HG03520 (cell line): Measurements from ENCODE around the gene LRRC4C.

Source experiments
- ATAC-seq: cut with Tn5 transposase; IDR thresholded peaks from one replicate; pipeline ENCODE4 v1.9.1; 2021; ENCODE audit warnings: mild to moderate bottlenecking, moderate library complexity; ENCODE audit not compliant: unreplicated experiment

The LRRC4C gene

DNA sequence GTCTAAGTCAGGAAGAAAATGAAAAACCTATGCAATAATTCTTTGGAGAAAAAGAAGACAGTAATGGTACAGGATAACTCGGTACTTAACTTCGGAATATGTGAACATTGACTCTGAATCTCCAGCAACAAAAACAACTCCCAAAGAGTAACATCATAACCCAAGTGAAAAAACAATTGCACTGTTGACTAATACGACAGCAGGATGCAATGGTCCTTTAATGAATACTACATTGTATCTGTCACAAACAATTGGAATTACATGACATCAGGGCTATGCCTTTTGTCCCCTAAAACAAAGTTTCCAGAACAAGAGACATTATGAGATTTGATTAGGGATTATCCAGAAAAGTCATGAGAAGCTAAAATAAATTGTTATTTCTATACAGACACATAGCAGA is 1065.9 kb downstream of the LRRC4C start:
- ATAC-seq = no peak

DNA sequence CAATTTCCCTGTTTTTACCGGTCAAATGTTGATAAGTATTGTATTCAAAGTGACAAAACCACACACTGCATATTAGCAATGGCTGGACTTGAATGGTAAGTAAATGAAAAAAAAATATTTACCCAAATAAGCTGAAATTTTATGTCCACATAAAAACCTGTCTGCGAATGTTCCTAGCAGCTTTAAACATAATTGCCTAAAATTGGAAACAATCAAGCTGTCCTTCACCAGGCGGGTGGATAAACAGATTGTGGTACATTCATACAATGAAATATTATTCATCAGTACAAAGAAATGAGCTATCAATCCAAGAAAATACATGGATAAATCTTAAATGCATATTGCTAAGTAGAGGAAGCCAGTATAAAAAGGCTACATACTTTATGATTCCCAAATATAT is 1067.8 kb downstream of the LRRC4C start:
- no peak for ATAC-seq

- no peak for ATAC-seq
These were observed 1071.2 kb downstream of the LRRC4C start for GRCh38 chr11:40388097-40388818.

GRCh38 chr11:40387240-40387980 is 1072.0 kb downstream of the LRRC4C start:
- ATAC-seq = no peak

GRCh38 chr11:40384991-40385390 is 1074.5 kb downstream of the LRRC4C start:
- no peak for ATAC-seq

- no peak for ATAC-seq
These were observed 1078.0 kb downstream of the LRRC4C start for GRCh38 chr11:40381481-40381880.

DNA sequence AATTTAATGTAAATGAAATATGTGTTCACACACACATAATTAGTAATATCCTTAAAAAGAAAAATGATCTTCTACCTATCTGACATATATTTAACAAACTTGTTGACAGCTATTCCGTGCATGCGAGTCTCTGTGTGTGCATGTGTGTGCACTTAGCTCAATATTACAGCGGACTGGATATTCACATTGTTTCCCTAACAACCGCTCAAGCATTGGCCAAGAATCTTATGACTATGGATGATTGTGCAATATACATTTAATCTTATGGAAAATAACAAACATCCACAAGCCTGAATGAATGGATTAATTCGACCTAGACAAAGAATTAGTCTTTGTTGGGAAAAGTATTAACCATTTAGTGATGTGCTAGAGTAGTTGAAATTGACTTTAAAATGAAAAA is 1078.6 kb downstream of the LRRC4C start:
- no peak for ATAC-seq

DNA sequence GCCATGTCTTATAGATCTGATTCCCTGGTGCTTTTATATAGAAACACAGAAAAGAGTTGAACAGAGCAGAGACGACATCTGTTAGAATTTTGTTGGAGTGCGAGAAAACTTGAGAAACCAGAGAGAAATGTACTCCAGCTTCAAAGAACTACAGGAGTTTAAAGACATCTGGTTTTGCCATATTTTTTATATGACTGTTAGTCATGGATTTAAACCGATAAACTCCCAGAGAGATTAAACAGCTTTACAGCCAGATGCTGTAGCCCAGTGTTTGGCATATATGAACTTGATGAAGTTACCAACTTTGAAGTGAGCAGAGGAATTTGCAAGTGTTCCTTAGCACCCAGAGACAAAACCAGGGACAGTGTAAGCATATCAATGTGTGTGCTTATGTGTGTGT is 1083.1 kb downstream of the LRRC4C start:
- no peak for ATAC-seq

DNA sequence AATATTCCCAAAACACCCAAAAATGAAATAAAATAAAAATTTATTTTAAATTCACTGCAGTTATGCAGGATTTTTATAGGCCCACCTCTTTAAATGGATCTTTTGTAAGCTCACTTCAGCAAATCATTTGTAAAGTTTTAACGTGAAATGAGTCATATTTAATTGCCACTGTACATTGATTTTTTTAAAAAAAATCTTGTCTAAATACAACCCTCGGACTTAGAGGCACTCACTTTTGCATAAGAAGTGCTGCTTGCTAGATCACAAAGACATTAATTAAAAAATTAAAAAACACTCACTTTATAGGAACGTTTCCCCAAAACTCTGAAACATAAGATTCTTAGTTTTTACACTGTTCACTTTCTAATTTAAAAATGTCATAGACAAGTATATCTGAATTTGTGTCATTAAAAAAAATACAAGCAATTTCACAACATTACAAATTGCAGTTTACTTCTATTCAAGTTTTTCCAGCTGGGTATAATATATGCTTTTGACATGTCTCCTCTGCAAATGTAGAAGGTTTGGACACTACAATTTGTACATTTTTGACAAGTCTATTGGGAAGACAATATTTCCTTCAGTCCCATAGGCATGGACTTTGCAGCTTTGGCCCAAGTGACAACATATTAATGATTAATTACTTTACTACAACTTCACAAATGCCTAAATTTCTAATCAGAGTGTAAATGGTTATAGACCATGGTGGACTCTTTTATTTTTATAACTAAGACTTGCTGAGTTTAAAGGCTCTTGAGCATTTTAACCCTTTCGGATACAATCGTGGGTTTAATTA is 1088.4 kb downstream of the LRRC4C start:
- ATAC-seq = no peak

GRCh38 chr11:40360206-40360798 is 1099.2 kb downstream of the LRRC4C start:
- ATAC-seq = no peak

DNA sequence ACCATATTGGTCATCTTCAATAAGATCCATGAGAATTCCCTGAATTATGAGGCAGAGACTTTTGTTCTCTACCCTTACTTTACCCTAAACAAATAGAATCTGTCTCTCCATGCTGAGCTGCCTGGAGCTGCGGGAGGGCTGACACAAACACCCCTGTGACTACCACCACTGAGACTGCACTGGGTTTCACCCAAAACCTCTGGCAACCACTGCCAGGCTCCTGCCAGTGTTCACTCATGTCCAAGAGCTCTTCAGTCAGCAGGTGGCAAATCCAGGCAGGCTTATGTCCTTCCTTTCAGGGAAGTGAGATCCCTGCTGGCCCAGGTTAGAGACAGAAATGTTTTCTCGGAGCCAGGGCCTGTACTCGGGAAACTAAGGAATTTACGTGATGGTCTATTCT is 1105.3 kb downstream of the LRRC4C start:
- no peak for ATAC-seq

DNA sequence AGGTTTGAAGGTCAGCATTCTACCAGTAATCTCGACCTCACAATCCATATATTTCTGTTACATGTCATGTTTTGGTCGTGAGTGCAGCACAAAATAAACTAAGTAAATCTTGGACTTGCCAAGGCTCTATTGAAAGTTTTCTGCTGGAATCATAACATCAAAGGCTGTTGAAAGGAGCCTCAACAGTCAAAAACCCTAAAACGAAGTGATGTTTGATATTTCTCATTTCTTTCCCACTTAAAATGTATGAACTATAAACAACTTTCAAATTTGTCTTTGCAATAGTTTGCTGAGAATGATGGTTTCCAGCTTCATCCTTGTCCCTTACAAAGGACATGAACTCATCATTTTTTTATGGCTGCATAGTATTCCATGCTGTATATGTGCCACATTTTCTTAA is 1118.5 kb downstream of the LRRC4C start:
- ATAC-seq = no peak

- ATAC-seq = no peak
These were observed 1120.7 kb downstream of the LRRC4C start for GRCh38 chr11:40338739-40339138.

DNA sequence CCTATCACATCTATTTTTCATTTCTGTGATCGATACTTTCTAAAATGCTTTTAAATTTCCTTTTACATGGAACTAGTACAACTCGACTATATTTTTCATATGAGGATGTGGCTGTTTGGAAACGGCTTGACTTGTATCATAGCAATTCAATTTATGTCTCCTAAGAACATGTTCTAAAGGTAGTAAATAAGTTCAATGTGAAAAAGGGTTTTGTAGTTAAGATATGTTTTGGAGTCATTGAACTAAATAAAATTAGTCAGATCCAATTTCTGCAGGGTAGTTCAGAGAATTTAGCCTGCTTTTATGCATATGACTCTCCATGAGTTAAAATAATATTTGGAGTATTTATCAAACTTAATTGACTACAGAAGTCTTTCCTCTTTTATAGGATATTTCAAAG is 1121.4 kb downstream of the LRRC4C start:
- ATAC-seq = no peak

DNA sequence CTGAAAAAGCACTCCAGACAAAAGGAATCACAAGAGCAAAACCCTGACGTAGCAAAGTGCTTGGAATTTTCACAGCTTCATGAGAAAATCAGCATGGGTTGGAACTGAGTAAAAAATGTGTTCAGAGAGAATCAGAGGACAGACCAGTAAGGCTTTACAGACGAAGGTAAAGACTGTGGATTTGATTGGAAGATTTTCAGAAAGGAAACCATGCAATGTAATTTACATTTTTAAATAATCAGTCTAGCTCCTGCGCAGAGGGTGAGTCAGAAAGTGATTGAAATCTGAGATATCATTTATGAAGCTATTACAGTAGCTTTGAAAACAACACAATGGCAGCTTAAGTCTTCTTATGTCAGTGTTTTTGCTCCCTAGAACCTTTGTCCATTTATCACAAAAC is 1122.3 kb downstream of the LRRC4C start:
- no peak for ATAC-seq

DNA sequence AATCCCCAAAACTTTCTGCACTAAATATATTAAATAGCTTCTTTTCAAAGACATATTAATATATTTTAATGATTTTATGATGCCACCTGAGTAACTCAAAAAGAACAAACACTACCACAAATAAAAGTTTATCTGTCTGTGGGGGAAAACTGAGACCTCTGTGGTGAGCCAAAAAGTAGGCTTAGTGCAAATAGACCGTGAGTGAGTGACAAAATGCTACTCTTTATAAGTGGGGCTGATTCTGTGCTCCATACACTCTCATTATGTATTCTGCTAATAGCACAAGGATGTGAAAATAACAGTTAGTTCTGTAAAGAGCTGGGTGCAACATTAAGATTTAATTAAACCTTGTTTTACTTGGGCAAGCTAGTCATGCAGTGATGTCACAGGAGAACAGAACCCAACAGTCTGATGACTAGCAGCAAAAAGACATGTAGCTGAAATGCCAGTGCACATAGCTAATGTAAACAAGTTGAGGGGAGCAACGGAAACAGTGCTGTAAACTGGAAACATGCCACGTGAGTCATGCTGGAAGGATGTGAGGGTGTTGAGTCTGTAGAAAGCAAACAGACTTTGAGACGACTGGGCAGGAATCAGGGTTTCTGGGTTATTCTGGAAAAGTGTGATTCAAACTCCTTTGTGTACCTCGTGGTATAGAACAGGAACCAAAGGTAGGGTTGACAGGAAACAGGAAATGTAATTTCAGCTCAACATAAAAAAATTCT is 1130.4 kb downstream of the LRRC4C start:
- no peak for ATAC-seq

DNA sequence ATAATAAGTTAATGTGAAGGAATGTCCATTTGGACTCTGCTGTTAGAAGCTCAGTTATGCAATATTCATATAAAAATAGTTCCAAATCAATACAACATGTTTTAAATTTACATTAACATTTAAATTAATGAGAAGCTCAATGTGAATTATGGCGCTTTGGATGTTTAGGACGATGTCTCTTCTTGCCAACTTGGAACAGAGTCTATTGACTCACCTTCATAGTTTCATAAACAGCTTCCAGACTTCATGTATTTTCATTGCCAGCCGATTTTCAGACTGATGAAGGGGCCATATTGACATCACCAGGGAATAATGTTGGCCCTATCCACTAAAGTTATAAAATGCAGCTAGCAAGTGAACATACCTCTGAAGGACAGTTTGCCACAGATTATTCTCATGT is 1136.2 kb downstream of the LRRC4C start:
- no peak for ATAC-seq

DNA sequence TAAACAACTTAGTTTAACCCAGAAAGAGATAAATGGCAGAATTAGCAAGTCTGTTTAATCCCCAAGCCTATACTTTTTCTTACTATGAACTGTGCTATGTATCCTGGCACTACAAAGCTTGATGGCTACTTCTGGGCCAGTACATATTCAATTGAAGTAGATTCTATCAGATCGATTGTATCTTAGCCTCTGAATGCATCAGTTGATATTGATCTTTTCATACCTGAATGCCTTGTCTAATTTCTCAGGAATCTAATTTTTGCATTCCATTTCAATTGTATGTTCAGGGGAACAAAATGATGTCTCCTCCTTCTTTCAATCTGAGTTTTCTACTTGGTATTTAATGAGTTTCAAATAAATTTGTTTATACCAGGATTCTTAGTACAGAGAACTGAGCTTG is 1137.9 kb downstream of the LRRC4C start:
- ATAC-seq = no peak

DNA sequence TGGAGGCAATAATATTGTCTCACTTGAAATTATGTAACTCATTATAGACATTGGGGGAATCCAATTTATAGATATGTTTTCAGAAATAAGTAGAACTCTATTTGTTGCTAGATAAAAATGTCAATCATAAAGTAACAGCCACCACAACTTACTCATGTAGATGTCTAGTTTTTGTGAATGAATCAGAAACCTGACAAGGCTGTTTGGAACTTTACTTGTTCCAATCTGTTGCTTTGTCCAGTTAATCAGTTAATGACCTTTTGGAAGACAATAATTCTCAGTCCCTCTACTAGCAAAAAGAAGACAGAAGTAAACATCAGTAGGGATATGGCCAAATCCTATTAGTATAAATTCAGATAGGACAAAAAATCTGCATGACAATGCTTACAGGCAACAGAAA is 1143.3 kb downstream of the LRRC4C start:
- ATAC-seq = no peak

DNA sequence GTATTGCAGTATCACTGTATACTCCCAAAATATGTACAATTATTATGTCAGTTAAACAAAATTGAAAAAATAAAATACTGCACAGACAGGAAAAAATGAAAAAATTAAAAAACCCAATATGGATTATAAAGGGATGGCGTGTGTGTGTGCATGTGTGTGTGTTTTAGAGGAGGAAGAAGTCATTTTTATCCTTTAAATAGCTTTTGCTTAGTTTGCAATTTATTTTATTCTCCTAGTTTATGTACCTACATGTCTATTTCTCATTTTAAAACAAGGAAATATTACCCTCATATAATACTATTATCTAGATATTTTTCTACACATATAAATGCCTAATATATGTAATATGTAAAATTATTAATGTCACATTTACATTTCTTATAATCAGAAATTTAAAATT is 1144.3 kb downstream of the LRRC4C start:
- ATAC-seq = no peak

GRCh38 chr11:40314327-40314726 is 1145.1 kb downstream of the LRRC4C start:
- no peak for ATAC-seq
